ENCODE data around the gene ARHGEF7.

ARHGEF7 gene

DNA sequence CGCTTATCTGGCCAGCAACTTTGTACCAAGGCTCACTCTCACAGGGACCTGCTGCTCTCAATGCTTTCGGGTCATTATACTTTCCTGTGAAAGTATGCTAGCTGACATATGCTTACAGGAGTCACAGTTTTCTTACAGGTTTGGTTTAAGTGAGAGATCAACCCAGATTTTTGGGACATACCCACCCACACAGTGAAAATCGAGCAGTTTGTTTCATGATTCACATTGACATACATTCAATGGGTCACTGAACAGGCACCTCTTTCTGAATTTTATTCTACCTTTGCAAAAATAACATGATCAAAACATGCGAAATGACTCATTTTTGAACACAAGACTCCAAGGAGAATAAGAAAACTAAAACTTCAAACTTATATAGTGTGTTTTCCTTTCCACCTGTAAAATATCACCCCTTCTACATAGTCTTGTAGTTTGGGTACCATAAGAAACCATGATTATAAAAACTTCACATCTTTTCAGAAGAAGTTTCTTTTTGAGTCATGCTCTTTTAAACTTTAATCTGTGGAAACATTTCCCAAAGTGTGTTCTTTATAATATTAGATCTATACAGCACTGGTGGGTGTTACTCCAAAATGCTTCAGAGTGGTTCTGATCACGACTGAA lies 161.0 kb downstream of the ARHGEF7 start:
- ATAC-seq (replicated peaks) (no peak), DNase-seq (no peak)
- H3K27ac Mint-ChIP-seq = no peak overlapping the region
- peaks cover 50% of the 10 kb centered on the region for H3K36me3 Mint-ChIP-seq (ENCODE audit: insufficient read depth)
- no peak overlapping the region for H3K4me3 Mint-ChIP-seq
- H3K4me1 Mint-ChIP-seq (ENCODE audit: low read depth in 2 of 2) = peaks cover 0 to under 1% of the 10 kb centered on the region in 2 donors
- no peaks in the 10 kb centered on the region for H3K9me3 Mint-ChIP-seq
- no peaks in the 10 kb centered on the region for H3K27me3 Mint-ChIP-seq

DNA sequence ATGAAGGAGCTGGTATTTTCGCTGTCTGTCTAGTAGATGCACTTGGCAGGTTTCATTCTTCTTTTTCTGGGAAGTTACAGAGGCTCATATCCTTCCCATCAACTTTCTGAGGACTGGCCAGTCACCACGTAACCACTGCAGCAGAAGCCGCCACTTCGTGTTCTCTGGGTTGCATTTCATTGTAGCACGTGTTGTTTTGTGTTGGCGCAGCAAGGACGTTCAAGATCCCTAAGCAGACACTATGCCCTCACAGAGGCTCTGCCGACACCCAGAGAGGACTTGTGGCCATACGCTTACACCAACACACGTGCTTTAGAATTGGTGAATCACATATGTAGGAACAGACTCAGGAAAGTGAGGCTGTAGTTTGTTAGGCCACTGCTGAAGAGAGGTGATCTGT lies 163.1 kb downstream of the ARHGEF7 start:
- Mint-ChIP-seq H3K4me1 (ENCODE audit: low read depth in 2 of 2) (no peaks in the 10 kb centered on the region), H3K27me3 (no peaks in the 10 kb centered on the region), H3K27ac (no peak overlapping the region), H3K9me3 (no peaks in the 10 kb centered on the region), H3K36me3 (ENCODE audit: insufficient read depth) (peaks cover 67% of the 10 kb centered on the region), H3K4me3 (no peak overlapping the region)
- ATAC-seq (replicated peaks) = no peak
- no peak for DNase-seq

DNA sequence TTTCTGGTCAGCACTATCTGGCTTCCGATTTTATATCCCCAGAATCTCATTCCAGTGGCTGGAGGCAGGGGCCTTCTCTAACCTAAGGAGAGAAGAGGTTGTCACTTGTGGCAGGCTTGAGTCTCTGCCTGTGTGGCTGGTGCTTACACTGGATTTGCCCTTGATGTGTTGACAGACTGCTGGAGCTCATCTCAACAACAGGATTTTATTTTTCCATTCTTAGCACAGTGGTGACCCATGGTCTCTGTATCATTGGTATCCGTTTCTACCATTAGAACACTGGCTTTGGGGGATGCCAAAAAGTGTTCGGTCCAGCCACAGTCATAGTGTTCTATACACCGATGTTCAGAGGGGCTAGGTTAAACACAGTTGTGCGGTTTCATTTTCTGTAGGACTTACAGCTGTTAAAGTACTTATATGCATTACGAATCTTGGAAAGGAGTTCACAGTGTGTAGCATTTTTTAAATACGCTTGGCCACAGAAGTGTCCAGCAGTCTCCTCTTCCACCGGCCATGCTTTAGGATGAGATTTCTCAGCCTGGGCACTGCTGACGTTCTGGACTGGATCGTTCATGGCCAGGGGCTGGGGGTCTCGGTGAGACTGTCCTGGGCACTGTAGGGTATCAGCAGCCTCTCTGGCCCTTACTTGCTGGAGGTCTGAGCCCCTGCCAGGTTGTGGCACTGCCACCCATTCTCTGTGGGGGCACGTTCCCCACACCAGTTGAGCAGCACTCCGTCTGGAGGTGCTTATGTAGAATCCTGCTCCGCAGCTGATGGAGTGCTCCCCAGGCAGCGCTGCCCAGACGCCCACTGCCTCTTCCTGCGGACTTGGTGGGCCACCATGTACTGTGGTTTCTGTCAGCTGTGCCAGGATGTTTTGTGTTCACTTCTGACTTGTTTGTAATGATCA lies 163.9 kb downstream of the ARHGEF7 start:
- no peak for DNase-seq
- peaks cover 71% of the 10 kb centered on the region for H3K36me3 Mint-ChIP-seq (ENCODE audit: insufficient read depth)
- H3K27ac Mint-ChIP-seq = no peak overlapping the region
- no peaks in the 10 kb centered on the region for H3K27me3 Mint-ChIP-seq
- no peaks in the 10 kb centered on the region for H3K9me3 Mint-ChIP-seq
- peaks cover 0 to 3% of the 10 kb centered on the region in 2 donors for H3K4me1 Mint-ChIP-seq (ENCODE audit: low read depth in 2 of 2)
- H3K4me3 Mint-ChIP-seq = no peak overlapping the region
- ATAC-seq (replicated peaks) = no peak

DNA sequence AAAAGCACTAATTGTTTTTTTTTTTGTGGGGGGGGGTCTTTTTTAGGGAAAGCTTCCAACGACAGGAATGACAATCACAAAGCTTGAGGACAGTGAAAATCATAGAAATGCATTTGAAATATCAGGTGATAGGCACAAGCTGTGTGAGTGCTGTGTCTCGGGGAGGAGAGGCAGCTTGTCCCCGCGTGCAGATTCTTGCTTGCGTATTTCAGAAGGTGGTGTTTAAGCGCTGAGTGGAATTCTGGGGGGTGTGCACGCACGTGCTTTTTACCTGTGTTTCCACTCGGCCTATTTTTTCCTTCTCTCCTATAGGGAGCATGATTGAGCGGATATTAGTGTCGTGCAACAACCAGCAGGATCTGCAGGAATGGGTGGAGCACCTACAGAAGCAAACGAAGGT lies 165.1 kb downstream of the ARHGEF7 start:
- Mint-ChIP-seq H3K4me3 (no peak overlapping the region), H3K9me3 (no peaks in the 10 kb centered on the region), H3K36me3 (ENCODE audit: insufficient read depth) (peaks cover 69% of the 10 kb centered on the region), H3K27ac (peak overlapping the region in 1 of 2 donors; percentile 25), H3K4me1 (ENCODE audit: low read depth in 2 of 2) (peaks cover 3 to 4% of the 10 kb centered on the region in 2 donors), H3K27me3 (no peaks in the 10 kb centered on the region)
- DNase-seq (no peak), ATAC-seq (replicated peaks) (no peak)

DNA sequence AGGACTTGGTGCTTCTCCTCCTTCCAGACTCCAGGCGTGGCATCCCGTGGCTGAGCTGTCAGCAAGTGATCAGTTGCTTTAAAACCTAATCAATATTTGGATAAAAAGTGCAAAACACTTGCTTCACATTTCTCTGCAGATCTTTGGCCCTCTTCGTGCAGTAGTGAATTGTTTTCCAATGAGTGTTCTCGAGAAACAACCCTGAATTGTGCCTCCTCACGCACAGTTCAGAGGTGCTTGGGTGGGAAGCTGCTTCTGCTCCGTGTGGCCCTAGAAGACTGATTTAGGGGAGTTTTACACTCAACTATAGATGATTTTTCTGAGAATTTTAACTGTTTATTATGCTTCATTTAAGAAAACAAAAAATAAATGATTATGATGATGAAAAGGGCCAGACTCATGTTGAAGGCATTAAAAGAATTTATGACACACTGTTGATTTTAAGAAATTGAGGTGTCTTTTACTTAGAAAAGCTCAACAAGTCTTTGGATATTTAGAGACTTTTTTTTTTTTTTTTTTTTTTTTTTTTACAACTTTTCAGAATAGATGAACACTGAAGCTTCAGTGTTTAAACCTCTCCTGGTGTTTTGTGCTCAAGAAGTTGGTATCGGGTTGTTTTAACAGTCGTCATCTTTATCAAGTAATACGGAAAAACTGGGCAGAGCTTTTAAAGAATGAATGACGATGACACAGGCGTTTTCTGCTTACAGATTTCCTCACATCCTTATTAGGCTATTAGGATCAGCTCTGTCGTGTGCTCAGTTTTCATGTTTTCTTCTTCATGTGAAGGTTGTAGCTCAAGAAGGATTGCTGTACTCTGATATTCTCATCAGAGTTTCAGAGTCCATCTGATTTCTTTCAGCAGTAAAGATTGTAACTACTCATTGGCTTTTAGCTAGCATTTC lies 165.8 kb downstream of the ARHGEF7 start:
- DNase-seq = no peak
- Mint-ChIP-seq H3K4me3 (no peak overlapping the region), H3K27ac (peak overlapping the region in 1 of 2 donors; percentile 25), H3K36me3 (ENCODE audit: insufficient read depth) (peaks cover 65% of the 10 kb centered on the region), H3K27me3 (no peaks in the 10 kb centered on the region), H3K9me3 (no peaks in the 10 kb centered on the region), H3K4me1 (ENCODE audit: low read depth in 2 of 2) (peaks cover 3 to 4% of the 10 kb centered on the region in 2 donors)
- ATAC-seq (replicated peaks) = no peak

DNA sequence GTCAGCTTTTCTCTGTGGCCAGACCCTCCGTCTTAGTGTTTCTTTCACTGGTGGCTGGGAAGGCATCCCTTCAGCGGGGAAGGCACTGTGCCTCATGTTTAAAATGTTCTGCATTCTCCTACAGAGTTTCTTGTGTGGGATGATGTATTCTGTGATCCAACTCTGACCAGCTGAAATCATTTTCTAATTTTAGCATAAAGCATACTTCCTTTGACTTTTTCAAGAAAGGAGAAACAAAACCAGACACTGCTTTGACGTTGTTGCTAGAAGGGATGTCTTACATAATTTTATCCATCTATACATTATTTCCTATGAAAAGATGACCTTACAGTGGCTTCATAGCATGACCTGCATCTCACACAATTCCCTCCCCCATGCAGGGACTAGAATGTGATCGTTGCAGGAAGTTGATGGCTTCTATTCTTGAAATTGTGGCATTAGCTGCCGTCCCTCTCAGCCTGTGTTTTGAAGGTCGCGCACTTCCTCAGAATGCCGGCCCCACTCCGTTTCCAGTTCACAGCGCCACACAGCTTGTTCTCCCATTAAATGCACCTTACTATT lies 166.7 kb downstream of the ARHGEF7 start:
- peaks cover 63% of the 10 kb centered on the region for H3K36me3 Mint-ChIP-seq (ENCODE audit: insufficient read depth)
- H3K27ac Mint-ChIP-seq = no peak overlapping the region
- no peak for DNase-seq
- no peaks in the 10 kb centered on the region for H3K9me3 Mint-ChIP-seq
- no peak overlapping the region for H3K4me3 Mint-ChIP-seq
- no peaks in the 10 kb centered on the region for H3K27me3 Mint-ChIP-seq
- ATAC-seq (replicated peaks) = no peak
- peaks cover 3 to 4% of the 10 kb centered on the region in 2 donors for H3K4me1 Mint-ChIP-seq (ENCODE audit: low read depth in 2 of 2)

DNA sequence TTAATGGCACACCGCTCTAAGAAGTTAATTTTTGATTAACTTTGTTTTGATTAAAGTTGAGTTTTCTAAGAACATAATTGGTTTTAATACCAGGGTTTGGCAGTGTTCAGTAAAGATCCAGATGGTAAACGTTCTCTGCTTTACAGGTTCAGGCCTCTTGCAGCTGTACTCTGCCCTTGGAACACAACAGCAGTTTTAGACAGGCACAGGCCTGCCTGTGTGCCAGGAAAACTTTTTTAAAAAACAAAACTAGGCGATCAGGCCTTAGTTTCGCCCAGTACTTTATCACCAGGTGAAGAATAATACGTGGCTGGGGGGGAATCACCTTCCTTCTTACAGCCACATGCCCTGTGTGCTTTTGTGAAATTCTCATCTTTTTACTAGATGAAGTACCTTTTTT lies 167.3 kb downstream of the ARHGEF7 start:
- peaks cover 61% of the 10 kb centered on the region for H3K36me3 Mint-ChIP-seq (ENCODE audit: insufficient read depth)
- H3K27me3 Mint-ChIP-seq = no peaks in the 10 kb centered on the region
- no peak overlapping the region for H3K27ac Mint-ChIP-seq
- H3K4me1 Mint-ChIP-seq (ENCODE audit: low read depth in 2 of 2) = peaks cover 3 to 4% of the 10 kb centered on the region in 2 donors
- DNase-seq (no peak), ATAC-seq (replicated peaks) (no peak)
- H3K4me3 Mint-ChIP-seq = no peak overlapping the region
- no peaks in the 10 kb centered on the region for H3K9me3 Mint-ChIP-seq

DNA sequence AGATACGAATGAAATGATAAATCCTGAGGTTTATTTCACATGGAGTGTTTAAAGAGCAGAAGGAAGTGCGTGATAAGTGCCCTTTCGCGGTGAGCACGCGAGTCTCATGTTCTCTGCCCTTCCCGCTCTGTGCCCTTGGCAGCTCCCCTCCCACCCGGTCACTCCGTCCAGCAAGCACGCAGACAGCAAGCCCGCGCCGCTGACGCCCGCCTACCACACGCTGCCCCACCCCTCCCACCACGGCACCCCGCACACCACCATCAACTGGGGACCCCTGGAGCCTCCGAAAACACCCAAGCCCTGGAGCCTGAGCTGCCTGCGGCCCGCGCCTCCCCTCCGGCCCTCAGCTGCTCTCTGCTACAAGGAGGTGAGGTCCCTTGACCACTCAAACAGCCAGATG lies 167.9 kb downstream of the ARHGEF7 start:
- Mint-ChIP-seq H3K4me3 (no peak overlapping the region), H3K9me3 (no peaks in the 10 kb centered on the region), H3K27me3 (no peaks in the 10 kb centered on the region), H3K4me1 (ENCODE audit: low read depth in 2 of 2) (peaks cover 3 to 4% of the 10 kb centered on the region in 2 donors), H3K36me3 (ENCODE audit: insufficient read depth) (peaks cover 58% of the 10 kb centered on the region), H3K27ac (no peak overlapping the region)
- ATAC-seq (replicated peaks) (no peak), DNase-seq (no peak)

DNA sequence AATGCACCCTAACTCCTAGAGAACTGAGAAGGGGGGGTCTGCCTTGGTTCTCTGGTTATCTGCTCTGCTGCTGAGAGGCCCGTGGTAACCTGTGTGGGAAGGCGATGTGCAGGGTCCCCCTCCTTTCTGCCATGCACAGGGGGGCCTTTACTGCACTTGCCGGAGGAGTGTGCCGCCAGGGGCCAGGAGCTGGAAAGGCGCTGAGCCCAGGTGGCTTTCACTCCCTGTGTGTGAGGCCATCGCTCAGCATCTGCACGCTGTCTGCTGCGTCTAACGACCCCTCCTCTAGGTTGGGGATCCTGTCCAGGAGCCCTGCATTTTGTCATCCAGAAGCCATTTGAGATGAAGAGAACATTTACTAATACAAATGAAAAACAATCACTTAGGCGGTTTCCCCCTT lies 168.3 kb downstream of the ARHGEF7 start:
- Mint-ChIP-seq H3K27me3 (no peaks in the 10 kb centered on the region), H3K36me3 (ENCODE audit: insufficient read depth) (peaks cover 62% of the 10 kb centered on the region), H3K4me1 (ENCODE audit: low read depth in 2 of 2) (peaks cover 3 to 4% of the 10 kb centered on the region in 2 donors)

DNA sequence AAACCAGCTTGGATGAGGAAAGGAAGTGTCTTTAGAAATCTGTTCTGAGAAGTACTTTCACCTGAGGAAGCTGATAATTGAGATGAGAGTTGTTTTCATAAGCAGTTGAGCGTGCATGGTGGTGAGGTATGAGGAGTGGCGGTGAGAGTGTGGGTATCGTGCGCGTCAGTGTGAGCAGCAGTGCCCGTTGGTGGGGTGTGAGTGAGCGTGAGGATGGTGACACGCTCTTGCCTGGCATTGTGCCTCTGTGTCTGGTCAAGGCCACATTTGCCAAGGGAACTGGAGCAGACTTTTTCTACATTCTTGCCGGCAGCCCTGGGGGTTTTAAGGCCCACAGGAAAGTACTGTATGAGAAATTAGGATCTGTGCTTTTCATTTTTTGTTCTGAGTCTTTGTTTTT lies 168.9 kb downstream of the ARHGEF7 start:
- ATAC-seq (replicated peaks) = no peak
- no peak for DNase-seq
- peaks cover 3 to 4% of the 10 kb centered on the region in 2 donors for H3K4me1 Mint-ChIP-seq (ENCODE audit: low read depth in 2 of 2)
- peak overlapping the region in 1 of 2 donors; percentile 2 for H3K27ac Mint-ChIP-seq
- H3K4me3 Mint-ChIP-seq = no peak overlapping the region
- no peaks in the 10 kb centered on the region for H3K9me3 Mint-ChIP-seq
- no peaks in the 10 kb centered on the region for H3K27me3 Mint-ChIP-seq
- H3K36me3 Mint-ChIP-seq (ENCODE audit: insufficient read depth) = peaks cover 68% of the 10 kb centered on the region

More for the DNA sequence above, 168.3 kb downstream of the ARHGEF7 start:
- ATAC-seq (replicated peaks) (no peak), DNase-seq (no peak)
- H3K9me3 Mint-ChIP-seq = no peaks in the 10 kb centered on the region
- H3K4me3 Mint-ChIP-seq = no peak overlapping the region
- peak overlapping the region in 1 of 2 donors; percentile 2 for H3K27ac Mint-ChIP-seq

DNA sequence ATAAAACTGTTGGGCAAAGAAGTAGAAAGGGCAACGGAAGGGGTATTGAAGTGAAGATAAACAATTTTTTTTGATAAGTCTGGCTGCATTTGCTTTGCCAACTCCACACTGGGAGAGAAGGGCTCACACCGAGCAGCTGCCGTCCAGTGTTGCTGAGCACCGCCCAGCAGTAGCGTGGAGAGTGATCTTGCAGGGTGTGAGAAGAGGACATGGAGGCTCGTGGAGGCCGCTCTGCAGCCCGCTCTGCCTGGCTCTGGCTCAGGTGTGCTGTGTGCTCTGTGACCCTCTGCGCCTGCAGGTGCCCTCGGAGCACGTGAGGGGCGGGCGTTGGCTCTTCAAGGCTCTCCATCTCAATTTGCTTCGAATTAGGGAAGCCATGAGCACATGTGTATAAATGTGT lies 169.5 kb downstream of the ARHGEF7 start:
- DNase-seq (no peak), ATAC-seq (replicated peaks) (no peak)
- no peak overlapping the region for H3K4me3 Mint-ChIP-seq
- peaks cover 73% of the 10 kb centered on the region for H3K36me3 Mint-ChIP-seq (ENCODE audit: insufficient read depth)
- no peaks in the 10 kb centered on the region for H3K9me3 Mint-ChIP-seq
- peaks cover 3 to 4% of the 10 kb centered on the region in 2 donors for H3K4me1 Mint-ChIP-seq (ENCODE audit: low read depth in 2 of 2)
- no peaks in the 10 kb centered on the region for H3K27me3 Mint-ChIP-seq
- no peak overlapping the region for H3K27ac Mint-ChIP-seq

DNA sequence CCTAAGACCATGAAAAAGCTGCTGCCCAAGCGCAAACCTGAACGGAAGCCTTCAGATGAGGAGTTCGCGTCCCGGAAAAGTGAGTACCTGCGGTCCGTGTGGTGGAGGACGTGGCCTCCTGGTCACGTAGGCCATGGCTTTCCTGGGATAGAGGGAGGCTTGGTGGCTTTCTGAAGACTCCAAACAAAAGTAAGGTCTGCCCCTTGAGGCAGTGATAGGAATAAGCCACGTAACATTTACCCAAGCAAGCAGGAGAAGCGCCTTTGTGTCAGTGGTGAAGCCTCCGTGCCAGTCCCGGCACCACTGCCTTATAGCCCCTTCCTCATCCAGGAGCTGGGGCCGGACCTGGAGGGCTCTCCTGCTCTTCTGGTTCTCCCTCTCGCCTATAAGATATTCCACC lies 171.1 kb downstream of the ARHGEF7 start:
- no peak overlapping the region for H3K4me3 Mint-ChIP-seq
- peaks cover 3 to 4% of the 10 kb centered on the region in 2 donors for H3K4me1 Mint-ChIP-seq (ENCODE audit: low read depth in 2 of 2)

DNA sequence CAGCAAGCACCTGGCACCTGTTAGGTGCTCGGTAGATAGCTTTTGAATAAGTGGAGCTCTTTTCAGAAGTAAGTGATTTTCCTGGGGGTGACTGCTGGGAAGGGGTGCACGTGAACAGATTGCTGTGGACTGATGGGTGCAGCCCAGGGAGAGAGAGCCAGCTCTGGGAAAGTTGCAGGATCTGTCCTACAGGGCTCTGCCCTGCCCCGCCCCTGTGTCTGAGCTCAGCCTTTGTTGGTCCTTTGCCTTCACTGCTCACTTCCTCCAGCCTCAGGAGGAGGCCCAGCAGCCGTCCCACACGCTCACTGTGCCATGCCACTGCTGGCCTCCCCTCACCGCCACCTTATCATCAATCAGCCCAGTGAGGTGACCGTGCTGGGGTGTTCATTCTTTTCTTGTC lies 171.6 kb downstream of the ARHGEF7 start:
- H3K4me1 Mint-ChIP-seq (ENCODE audit: low read depth in 2 of 2) = peaks cover 3 to 4% of the 10 kb centered on the region in 2 donors
- no peaks in the 10 kb centered on the region for H3K9me3 Mint-ChIP-seq
- no peak for ATAC-seq (replicated peaks)
- no peaks in the 10 kb centered on the region for H3K27me3 Mint-ChIP-seq
- no peak overlapping the region for H3K4me3 Mint-ChIP-seq
- peaks cover 70% of the 10 kb centered on the region for H3K36me3 Mint-ChIP-seq (ENCODE audit: insufficient read depth)
- H3K27ac Mint-ChIP-seq = no peak overlapping the region
- no peak for DNase-seq

More for the DNA sequence above, 171.1 kb downstream of the ARHGEF7 start:
- ATAC-seq (replicated peaks) (no peak), DNase-seq (no peak)
- H3K36me3 Mint-ChIP-seq (ENCODE audit: insufficient read depth) = peaks cover 72% of the 10 kb centered on the region
- no peaks in the 10 kb centered on the region for H3K27me3 Mint-ChIP-seq
- H3K27ac Mint-ChIP-seq = no peak overlapping the region
- no peaks in the 10 kb centered on the region for H3K9me3 Mint-ChIP-seq

Measured in effector memory CD8-positive, alpha-beta T cell (primary cell).